GM12872 (cell line): ENCODE results near the gene KIF11.

Experiments
- CTCF ChIP-seq: IDR thresholded peaks from 3 replicates; pipeline ENCODE4 v1.5.1; 2011; ENCODE audit warnings: low read depth, mild to moderate bottlenecking, low read length, moderate library complexity; ENCODE audit not compliant: insufficient read depth

The KIF11 gene

DNA sequence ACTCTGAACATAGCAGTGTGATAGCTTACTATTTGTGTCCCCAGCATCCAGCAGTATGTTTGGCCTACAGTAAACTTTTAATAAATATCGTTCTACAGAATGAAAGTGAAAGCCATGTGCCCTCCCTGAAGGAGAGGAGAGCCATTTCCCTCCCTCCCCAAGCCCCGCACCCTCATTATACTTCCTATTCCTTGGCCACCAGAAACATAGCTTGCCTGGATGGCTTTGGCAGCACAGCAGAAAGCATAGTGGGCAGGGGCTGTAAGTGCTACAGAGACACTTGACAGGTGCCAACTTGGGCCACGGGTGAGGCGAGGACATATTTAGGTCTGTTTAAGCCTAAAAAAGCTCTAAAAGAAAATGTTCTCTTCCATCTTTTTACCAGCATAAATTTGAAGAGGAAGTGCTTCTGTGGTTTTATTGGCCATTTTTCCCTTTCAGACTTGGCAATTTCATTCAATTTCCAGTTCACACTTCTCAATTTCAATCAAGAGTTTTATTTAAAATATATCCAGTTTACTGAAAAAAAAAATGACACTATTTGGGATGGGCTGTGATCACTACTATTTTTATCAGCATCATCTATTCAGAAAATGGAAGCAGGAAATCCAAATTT lies 109.5 kb downstream of the KIF11 start:
- TF ChIP-seq CTCF: no peak
